Occipital lobe (tissue), 2 donors: Measurements from ENCODE around the gene DPEP3. TPM values are rescaled to one million over a fixed set of nuclear protein-coding genes. Genes with fewer than 3 reads are reported as not detected.
"Not testable (repeated sequence)": the region's sequence is repeated elsewhere in the genome, so short reads cannot be mapped to it uniquely, and the experiment has no call there.

Experiments
- DNase-seq: peaks from one replicate; lab custom pipeline; 2025; lab: John Stamatoyannopoulos, UW
- total RNA-seq: library from RNA; depleted of rRNA; stranded (reverse); fragments of >200 nt; gene quantifications from one replicate; pipeline ENCODE4 v1.2.3, GENCODE V29; 2014

DPEP3 gene
- total RNA-seq, 1 donor from 2014 or later = not detected

DNA sequence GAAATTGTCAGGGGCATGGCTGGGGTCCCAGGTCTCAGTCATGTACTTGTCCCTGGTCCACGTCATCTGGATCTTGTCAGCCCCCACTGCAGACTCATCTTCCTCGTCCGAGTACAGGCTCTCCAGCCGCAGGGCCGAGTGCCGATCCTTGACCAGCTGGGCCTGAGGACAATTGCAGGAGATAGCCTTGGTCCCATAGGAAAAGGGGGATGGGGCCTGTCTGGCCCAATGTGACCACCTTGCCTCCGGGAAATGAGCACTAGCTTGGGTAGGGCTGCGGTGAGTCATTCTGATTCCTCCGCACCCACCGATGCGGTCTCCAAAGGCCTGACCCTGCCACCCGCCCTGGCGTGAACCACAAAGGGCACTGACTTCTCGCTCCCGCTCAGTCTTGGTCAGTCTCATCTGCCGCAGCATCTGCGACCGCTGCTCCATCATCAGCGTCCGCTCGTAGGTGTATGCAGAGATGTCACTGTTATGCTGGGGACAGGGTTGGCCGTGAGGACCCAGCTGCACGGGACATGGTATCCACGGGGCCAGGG, 34.8 kb downstream of the DPEP3 start:
- no peak for DNase-seq

DNA sequence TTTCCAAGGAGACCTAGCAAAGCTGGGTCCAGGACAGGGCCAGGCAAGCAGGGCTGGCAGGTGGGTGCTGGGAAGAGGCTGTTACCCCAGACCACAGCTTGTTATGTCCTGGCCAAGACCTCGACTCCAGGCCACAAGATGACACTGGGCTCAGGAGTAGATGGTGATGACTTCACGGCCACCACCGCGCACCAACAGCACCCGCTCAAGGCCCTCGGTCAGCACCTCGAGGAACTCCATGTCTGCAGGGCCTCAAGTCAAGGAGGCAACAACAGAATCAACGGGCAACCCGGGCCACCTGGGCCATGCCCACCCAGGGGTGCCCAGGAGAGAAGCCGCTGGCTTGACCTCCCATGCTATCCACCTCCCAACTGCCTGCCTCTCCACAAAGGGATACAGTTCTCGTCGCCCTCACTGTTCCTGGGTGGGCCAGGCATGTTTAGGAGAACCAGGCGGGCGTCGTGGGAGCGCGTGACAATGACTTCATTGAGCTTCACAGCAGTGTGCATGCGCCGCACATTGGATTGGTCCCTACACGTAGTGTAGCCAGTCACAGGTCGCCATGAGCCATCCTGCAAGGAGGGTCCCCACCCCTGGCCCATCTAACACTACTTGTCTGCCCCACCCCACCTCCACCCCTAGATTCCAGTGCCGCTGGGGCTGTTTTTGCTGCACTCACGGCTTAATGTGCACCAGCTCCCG, 35.5 kb downstream of the DPEP3 start:
- DNase-seq = no peak

DNA sequence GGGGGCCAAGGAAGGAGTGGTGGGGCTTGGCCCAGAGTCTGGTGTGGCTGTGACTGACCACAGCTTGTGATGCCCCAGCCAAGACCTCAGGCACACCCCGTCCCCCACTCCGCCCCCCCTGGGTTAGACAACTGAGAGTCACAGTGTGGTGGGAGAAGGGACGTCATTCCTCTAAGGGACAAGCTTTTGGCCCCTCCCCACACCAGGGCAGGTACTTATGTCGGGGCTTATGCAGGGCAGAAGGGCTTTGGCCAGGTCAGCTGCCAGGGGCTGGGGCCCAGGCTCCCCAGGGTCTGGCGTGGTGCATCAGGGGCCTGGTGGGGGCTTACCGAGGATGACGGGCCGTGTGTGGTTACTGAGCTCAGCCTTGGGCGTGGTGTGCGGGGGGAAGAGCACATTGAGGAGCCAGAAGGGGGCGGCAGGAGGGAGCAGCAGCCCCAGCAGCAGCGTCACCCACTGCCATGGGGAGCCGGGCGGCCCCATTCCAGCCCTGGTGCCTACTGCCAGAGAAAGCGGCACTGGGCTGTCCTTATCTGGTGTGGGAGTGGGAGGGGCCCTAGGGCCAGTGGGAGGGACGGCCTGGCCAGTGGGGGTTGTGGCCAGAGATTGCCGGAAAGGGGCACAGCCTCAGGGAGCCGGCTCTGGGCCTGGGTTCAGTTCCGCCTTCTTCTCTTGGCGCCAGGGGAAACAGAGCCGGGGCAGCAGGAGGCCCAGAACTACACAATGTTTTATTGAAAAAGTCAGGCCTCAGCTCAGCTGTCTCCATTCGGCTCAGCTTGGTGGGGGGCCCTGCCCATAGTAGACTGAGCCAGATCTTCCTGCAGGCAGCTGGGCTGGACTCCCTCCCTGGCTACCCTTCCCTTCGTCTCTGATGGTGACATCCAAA, 36.4 kb downstream of the DPEP3 start, which contains the start of gene LCAT:
Gene LCAT (minus strand): TSS at position 502 of the 886 bp plus-strand sequence. CDS start 19 bp downstream, at position 483.
- DNase-seq = peak; percentile 75

DNA sequence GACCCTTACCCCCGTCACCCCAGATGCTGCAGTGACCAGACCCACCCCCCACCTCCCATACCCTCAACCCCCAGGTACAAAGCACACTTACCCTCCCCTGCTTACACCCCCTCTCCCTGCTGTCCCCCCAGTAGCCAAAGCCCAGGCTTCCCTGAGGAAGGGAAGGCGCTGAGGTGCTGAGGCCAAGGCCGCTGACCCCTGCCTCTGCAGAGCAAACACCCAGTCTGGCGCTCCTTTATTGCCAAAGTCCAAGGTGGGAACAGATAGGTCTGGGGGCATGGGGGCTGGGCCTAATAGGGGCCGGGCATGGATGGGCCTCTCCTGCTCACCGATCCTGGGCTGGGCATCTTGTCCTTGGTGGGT, 37.1 kb downstream of the DPEP3 start:
- DNase-seq = no peak

DNA sequence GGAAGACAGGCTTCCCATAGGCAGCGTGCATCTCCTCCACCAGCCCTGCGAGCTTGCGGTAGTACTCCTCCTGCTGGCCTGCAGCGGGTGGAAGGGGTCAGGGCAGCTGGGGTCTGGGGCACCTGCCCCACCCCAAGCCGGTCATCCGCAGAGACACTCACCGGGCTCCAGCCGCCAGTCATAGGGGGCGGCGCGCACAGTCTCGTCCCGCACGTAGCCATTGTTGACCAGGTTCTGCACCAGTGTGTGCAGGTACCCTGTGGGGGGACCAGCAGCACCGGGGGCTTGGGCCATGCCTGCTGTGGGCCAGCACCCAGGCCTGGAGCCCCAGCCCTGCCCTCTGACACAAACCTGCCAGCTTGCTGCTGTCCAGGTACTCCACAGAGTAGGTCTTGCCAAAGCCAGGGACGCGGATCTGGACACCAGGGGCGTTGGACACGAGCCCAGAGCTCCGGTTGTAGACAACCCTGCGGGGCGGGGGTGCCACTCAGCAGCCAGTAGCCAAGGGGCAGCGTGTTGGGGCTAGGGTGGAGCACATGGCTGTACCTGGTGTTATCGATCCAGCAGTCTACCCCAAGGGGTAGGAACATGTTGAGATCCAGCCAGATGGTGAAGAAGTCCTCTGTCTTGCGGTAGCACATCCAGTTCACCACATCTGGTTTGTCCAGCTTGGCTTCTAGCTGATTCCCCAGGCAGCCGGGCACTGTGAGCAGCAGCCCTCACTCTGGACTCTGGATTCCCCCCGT, 37.6 kb downstream of the DPEP3 start:
- DNase-seq = no peak

DNA sequence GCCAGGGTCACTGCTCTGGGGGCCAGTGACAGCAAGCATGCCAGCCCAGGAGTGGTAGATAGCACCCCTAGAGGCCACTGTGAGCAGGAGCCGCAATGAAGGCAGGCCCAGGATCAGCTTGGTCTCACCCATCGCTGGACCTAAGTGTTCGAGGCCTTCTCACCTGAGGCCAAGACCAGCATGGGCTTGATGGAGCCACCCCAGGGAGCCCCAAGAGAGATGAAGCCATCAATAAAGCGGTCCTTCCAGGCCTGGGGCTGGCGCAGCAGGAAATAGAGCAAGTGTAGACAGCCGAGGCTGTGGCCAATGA, 38.1 kb downstream of the DPEP3 start:
- DNase-seq = no peak

DNA sequence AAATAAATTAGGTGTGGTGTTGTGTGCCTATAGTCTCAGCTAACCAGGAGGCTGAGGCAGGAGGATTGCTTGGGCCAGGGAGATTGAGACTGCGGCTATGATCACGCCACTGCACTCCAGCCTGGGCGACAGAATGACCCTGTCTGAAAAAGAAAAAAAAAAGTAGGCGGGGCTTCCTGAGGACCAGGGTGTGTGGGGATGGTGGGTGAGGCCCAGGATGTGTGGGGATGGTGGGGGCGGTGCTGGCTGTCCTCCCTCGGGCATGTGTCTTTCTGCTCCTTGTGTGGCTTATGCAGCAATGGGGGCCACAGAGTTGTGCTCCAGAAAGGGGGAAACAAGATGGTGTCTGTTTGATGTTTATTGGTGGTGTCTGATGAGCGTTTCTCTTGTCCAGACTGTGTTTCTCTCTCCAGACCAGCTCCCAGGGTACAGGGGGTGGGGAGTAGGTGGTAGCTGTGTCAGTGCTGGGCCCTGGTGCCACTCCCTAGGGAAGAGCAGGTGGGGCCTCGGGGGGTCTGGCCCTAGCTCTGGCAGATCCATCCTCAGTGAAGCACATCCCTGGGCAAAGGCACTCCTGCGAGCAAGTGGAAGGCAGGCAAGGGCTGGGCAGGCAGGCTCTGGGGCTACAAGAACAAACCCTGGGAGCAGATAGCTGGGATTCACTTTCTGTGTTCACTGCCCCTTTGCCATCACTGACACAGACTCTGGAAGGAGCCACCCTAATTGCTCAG, 38.7 kb downstream of the DPEP3 start:
- no peak for DNase-seq

DNA sequence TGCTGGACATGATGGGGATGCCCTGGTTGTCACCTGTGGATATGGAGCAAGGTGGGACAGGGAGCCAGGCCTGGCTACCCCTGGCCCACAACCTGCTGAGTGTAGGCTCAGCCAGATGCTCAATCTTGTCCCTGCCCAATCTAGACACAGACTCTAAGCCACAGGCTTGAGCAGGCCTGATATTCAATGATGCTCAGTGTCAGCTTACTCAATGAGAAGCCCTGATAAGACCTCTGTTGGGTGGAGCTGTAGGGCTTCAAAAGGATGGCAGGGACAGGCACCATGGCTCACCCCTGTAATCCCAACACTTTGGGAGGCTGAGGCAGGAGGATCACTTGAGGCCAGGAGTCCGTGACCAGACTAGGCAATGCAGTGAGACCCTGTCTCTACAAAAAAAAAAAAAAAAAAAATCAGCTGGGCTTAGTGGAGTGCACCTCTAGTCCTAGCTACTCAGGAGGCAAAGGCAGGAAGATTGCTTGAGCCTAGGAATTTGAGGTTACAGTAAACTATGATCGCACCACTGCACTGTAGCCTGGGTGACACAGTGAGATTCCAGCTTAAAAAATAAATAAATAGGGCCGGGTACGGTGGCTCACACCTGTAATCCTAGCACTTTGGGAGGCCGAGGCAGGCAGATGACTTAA, 39.7 kb downstream of the DPEP3 start:
- DNase-seq = no peak

DNA sequence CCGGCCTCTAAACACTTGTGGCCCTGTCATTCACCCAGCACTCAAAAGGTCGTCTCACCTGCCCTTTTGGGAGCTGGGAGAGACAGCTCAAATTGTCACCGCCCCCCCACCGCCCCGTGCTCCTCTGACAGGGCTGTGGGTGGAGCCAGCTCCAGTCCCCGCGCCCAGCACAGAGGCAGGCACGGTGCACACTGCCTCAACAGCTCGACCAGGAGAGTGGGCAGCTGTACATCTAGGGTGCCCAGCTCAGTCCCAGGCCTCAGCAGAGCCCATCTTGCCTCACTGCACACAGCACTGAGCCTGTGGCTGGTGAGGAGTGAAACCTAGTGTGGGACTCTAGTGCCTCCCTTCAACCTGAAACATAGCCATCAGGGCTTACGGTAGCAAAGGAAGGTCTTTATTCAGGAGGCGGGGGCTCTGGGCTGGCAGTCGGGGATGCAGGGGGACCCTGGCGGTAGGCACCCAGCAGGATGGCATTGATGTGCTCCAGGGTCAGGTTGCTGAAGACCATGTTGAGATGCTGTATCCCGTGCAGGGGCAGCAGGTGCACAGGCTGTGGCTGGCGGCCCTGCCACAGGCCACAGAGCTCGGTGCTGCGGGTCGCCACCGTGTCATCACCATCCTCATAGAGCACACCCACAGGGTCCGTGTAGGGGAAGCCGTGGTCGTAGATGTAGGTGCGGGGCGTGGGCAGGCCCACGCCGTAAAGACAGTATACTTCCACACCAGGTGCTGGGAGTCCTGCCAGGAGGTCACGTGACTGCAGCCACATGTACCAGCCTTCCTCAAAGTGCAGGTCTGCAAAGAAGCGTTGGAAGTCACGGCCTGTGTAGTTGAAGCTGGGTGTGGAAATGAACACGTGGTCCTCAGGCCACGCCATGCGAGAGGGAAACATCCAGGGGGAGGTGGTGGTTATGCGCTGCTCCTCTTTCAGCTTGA, 40.5 kb downstream of the DPEP3 start:
- no peak for DNase-seq

DNA sequence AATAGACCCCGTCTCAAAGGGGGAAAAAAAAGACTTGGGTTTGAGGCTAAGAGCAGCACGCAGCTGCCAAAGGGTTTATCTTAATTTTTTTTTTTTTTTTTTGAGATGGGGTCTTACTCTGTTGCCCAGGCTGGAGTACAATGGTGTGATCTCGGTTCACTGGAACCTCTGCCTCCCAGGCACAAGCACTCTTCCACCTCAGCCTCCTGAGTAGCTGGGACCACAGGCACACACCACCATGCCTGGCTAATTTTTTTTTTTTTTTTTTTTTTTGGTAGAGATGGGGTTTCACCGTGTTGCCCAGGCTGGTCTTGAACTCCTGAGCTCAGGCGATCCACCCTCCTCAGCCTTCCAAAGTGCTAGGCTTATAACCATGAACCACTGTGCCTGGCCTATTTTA, 42.6 kb downstream of the DPEP3 start:
- not testable (repeated sequence) for DNase-seq

DNA sequence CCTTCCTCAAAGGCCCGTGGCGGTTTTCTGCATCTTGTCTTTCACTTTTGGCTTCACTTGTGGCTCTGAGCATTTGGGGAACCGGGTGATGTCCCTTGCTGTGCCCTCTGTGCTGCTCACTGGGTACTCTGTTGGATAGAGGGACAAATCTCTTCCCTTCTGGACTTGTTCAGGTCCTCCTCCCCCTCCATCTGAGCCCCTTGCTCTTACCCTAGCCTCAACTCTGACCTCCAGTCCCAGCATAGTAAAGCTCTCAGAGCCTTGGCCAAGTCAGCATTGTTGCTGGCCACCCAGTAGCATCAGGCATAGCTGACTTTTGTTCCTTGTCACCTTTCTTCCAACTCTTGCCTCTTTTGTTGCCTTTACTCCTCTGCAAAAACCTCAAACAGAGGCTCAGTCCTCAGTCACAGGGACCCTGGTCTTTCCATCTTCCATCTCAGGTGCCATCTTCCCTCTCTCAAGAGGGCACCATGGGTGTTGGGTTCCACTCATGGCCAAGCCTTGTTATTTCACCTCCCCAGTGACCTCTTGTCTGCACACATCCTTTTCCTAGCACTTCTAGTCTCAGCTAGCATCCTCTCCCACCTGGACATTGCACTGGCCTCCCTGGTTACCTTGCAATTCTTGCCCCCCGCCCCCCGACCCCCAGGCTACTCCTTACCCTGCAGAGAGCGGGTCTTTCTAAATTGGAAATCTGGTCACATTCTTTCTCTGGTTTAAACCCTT, 43.3 kb downstream of the DPEP3 start:
- peak; percentile 42 for DNase-seq

DNA sequence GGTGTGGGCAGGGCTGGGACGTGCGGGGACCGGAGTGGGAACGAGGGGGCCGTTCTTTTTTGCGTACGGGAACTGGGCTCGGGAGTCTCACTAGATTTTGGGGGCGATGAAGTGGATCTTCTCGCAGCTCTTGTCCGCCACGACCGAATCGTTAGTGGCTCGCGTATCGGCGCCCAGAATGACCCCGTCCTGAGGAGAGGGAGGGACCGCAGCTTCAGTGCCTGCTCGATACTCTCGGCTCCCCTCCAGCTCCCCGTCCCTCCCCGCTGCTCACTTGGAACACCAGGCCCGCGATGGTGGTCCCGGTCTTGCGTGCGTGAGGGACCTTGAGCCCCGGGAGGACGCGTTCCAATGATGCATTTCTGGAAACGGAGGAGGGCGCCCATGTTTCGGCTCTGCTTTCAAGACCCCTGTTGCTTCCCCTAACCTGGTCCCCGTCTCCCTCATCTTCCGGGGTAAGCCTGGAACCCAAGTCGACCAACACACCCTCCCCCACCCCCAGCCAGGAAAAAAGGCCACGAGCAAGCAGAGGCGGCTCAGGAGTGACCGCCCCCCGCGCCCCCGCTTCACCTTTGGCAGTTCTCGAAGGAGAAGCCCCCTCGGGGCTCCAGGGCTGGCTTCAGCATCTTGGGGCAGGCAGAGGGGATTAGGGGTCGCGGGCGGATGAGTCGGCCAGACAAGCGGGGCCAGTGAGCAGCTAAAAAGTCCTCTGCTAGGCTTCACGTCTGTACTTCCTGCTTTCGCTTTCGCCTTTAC, 44.0 kb downstream of the DPEP3 start, which contains the start of gene PSMB10:
Gene PSMB10 (minus strand): TSS at position 727 of the 756 bp plus-strand sequence. CDS start 101 bp downstream, at position 626.
- DNase-seq = no peak

DNA sequence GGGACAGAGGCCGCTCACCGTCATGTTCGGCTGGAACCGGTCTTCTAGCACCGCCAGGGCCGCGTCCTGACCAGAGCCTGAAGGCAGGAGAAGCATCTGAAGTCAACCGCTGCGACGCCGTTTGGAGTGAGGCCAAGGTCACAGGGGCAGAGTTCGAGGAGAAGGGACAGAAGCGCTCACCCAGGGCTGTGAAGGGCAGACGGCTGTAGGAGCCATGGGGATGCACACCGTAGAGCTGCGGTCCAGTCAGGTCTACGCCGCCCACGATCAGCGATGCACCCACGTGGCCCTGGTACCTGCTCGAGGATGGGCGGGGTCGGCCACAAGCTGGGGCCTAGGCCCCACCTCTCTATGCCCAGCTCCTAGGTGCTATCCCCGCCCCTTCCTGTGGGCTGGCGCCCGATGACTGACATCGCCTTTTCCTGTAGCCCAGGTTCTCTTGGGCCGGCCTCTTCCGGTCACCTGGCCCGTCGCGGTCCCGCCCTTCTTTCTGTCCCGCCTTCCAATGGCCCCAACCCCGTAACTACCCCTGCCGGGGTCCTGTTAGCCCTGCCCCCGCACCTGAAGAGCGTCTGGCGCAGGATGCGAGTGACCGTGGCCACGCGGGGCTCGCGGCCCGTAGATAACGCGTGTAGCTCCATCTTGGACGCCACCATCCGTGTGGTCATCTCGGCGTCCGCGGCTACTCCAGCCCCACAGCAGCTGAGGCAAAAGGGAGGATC, 44.7 kb downstream of the DPEP3 start:
- peak; percentile 94 for DNase-seq

DNA sequence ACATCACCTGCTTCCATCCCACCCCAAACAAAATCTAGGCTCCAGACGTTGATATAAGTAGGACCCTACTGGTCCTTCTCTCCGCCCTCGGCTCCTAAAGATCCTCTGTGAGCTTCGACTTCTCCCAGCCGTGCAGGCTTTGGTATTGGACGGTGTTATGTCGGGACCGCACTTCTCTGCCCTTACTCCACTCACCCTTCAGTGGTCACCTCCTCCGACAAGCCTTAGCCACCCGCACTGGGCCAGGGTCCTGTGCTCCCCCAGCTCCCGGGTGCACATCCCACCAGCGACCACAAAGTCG, 45.2 kb downstream of the DPEP3 start:
- DNase-seq = no peak

DNA sequence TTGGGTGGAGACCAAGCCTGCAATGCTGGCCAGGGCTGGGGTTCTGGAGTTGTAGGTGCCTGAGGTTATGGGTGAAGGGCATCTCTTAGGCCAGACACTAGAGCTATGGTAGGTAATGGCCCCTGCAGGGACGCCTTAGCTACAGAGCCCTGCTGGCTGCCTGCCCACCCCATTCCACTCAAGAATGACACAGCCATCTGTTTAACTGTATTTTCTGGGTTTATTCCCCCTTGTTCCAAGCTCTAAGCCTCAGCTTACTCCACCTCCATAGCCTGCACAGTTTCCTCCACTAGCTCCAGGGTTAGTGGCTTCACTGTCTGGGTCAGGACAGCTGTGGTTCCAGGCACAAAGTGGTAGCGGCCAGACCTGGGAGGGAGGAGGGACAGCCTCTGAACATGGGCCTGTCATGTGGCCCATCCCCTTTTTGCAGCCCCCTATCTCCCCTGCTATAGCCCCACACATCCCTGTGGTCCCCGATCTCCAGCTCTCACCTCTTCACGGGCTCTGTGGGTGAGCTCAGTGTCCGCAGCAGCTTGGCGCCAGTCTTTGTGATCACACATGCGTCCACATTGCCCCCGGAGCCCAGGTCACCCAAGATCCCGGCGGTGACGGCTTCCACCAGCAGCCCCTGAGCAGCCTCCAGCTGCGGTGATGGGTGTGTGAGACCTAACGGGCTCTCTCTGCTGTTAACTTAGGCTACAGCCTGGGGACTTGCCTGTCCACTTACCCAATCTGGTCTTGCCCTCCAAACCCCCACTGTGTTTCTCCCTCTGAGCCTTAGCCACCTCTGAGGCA, 45.8 kb downstream of the DPEP3 start:
- no peak for DNase-seq

DNA sequence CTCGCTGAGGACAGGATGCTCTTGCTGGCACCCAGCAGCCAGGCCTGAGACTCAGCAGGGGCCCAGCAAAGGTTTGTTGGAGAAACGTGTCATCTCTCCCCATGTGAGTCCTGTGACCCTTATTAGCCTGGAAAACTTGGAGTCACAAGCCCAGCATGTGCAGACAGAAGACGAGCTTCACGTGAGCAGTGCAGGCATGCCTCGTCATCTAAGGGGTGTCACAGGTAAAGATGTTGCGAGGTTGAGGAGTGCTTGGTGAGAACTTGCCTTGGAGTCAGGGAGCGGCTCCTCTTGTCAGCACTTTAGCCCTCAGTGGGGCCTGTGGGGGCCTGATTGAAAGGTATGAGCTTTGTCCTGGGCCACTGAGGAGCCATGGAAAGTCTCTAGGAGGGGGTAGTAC, 46.5 kb downstream of the DPEP3 start:
- no peak for DNase-seq

DNA sequence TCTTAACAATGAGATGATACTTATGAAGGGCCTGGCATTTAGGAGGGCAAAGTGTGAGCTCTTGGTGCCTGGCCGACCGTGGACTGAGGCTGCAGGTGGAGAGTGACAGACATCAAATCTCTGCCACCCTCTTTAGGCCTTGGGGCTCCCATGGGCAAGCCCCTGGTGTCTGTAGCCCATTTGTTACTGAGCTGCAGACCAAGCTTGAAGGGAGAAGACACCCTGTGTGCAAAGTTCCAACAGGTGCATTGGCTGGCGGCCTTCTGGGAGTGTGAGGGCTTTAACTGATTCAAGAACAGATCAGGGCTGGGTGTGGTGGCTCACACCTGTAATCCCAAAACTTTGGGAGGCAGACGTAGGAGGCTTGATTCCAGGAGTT, 47.8 kb downstream of the DPEP3 start:
- DNase-seq = no peak
